ENCODE measurements around the gene HBS1L. TPM values are rescaled to one million over a fixed set of nuclear protein-coding genes. Genes with fewer than 3 reads are reported as not detected.

Gene HBS1L
- total RNA-seq, 4 donors from 2014 or later, result 52.8 to 87.1 (median 70.7) TPM

GRCh38 chr6:135087403-135087802 lies 32.8 kb upstream of the HBS1L start:
- WGBS, 2 donors, result 92 to 99% methylated on average over 3 of the region's 3 CpGs
- H3K27me3 ChIP-seq, result no peaks in the 10 kb centered on the region
- H3K27ac ChIP-seq, result no peak overlapping the region
- H3K36me3 ChIP-seq, result no peaks in the 10 kb centered on the region
- DNase-seq, result no peak
- intact Hi-C loops (cut with DNase I), result no loop called here
- H3K4me3 ChIP-seq (replicated peaks in 1 of 3), result no peak overlapping the region
- H3K4me1 ChIP-seq, result no peaks in the 10 kb centered on the region
- H3K9me3 ChIP-seq, result no peaks in the 10 kb centered on the region
- TF ChIP-seq POLR2A (IDR thresholded peaks at IDR 0.05) (no peak), CTCF (IDR thresholded peaks at IDR 0.05) (no peak)

GRCh38 chr6:135086414-135086764 lies 31.8 kb upstream of the HBS1L start:
- Histone ChIP-seq H3K9me3 (no peaks in the 10 kb centered on the region), H3K27me3 (no peaks in the 10 kb centered on the region), H3K27ac (no peak overlapping the region), H3K4me1 (no peaks in the 10 kb centered on the region), H3K4me3 (replicated peaks in 1 of 3) (no peak overlapping the region), H3K36me3 (no peaks in the 10 kb centered on the region)
- WGBS, 2 donors, result 49% methylated on average over 5 of the region's 5 CpGs
- DNase-seq, result no peak
- no peak for TF ChIP-seq CTCF (IDR thresholded peaks at IDR 0.05)
- no peak for TF ChIP-seq POLR2A (IDR thresholded peaks at IDR 0.05)
- intact Hi-C loops (cut with DNase I), result no loop called here

- Histone ChIP-seq H3K27ac (no peak overlapping the region), H3K27me3 (no peaks in the 10 kb centered on the region), H3K4me3 (replicated peaks in 1 of 3) (no peak overlapping the region), H3K36me3 (no peaks in the 10 kb centered on the region), H3K9me3 (no peaks in the 10 kb centered on the region), H3K4me1 (no peaks in the 10 kb centered on the region)
- DNase-seq, result no peak
- WGBS, 2 donors, result 79 to 86% methylated on average over 1 of the region's 1 CpG
- intact Hi-C loops (cut with DNase I), result no loop called here
- TF ChIP-seq CTCF (IDR thresholded peaks at IDR 0.05) (no peak), POLR2A (IDR thresholded peaks at IDR 0.05) (no peak)
Observed at GRCh38 chr6:135085700-135086413, 31.2 kb upstream of the HBS1L start.

GRCh38 chr6:135084916-135085269 lies 30.3 kb upstream of the HBS1L start:
- no peak overlapping the region for H3K4me3 ChIP-seq (replicated peaks in 1 of 3)
- H3K4me1 ChIP-seq, result no peaks in the 10 kb centered on the region
- no peaks in the 10 kb centered on the region for H3K36me3 ChIP-seq
- intact Hi-C loops (cut with DNase I), result no loop called here
- TF ChIP-seq POLR2A (IDR thresholded peaks at IDR 0.05) (no peak), CTCF (IDR thresholded peaks at IDR 0.05) (no peak)
- H3K27me3 ChIP-seq, result no peaks in the 10 kb centered on the region
- no peak for DNase-seq
- 97 to 98% methylated on average over 1 of the region's 1 CpG for WGBS, 2 donors
- no peaks in the 10 kb centered on the region for H3K9me3 ChIP-seq
- no peak overlapping the region for H3K27ac ChIP-seq

- H3K4me3 ChIP-seq (replicated peaks in 1 of 3), result no peak overlapping the region
- no peak for DNase-seq
- intact Hi-C loops (cut with DNase I), result no loop called here
- WGBS, 2 donors, result 73 to 79% methylated on average over 5 of the region's 5 CpGs
- H3K27me3 ChIP-seq, result no peaks in the 10 kb centered on the region
- no peaks in the 10 kb centered on the region for H3K4me1 ChIP-seq
- no peak overlapping the region for H3K27ac ChIP-seq
- no peaks in the 10 kb centered on the region for H3K9me3 ChIP-seq
- TF ChIP-seq CTCF (IDR thresholded peaks at IDR 0.05) (no peak), POLR2A (IDR thresholded peaks at IDR 0.05) (no peak)
- no peaks in the 10 kb centered on the region for H3K36me3 ChIP-seq
Observed at GRCh38 chr6:135084001-135084915, 29.6 kb upstream of the HBS1L start.

Measured in thyroid gland (tissue), 4 donors.